Dendritic cell treated with granulocyte-macrophage colony-stimulating factor and Interleukin-4, amounts not matched to agents 40 ng/mL and 50 ng/mL, for 4 days (primary cell): ENCODE results near the gene ZNF32.

Experiments
- H3K27ac Mint-ChIP-seq: one replicate; pipeline ENCODE4 v1.8.0; 2022; ENCODE audit warnings: mild to moderate bottlenecking, mixed read lengths
- H3K27me3 Mint-ChIP-seq: one replicate; pipeline ENCODE4 v1.8.0; 2022; ENCODE audit warnings: mild to moderate bottlenecking, mixed read lengths
- H3K36me3 Mint-ChIP-seq: one replicate; pipeline ENCODE4 v1.8.0; 2022; ENCODE audit warnings: low read depth, mixed read lengths
- H3K4me1 Mint-ChIP-seq: one replicate; pipeline ENCODE4 v1.8.0; 2022; ENCODE audit warnings: low read depth, mixed read lengths
- H3K4me3 Mint-ChIP-seq: one replicate; pipeline ENCODE4 v1.8.0; 2022; ENCODE audit warnings: mild to moderate bottlenecking, moderate library complexity, mixed read lengths
- H3K9me3 Mint-ChIP-seq: one replicate; pipeline ENCODE4 v1.8.0; 2022; ENCODE audit warnings: mixed read lengths
- intact Hi-C: fragments of 100-400 bp; cut with micrococcal nuclease; formaldehyde crosslinking; loops from one replicate; pipeline ENCODE4 v1.15.0; 2022

The ZNF32 gene

GRCh38 chr10:43648398-43649184, at the start of gene ZNF32:
Gene ZNF32, minus strand, starts transcription at chr10:43648881. Its CDS starts 2,748 bp downstream, at chr10:43646133.
- Mint-ChIP-seq H3K9me3 (peaks cover 33% of the 10 kb centered on the region), H3K27ac (peak within 1 kb of the TSS; percentile 72), H3K4me3 (peak within 1 kb of the TSS; percentile 84), H3K27me3 (peaks cover 17% of the 10 kb centered on the region), H3K4me1 (peaks cover 8% of the 10 kb centered on the region), H3K36me3 (peaks cover 34% of the 10 kb centered on the region)
- intact Hi-C loops, result loop anchor here (2.0 kb wide), 2 partner anchors 42 to 1096 kb away; partner anchors contain the start of gene ZNF485

- Mint-ChIP-seq H3K36me3 (no peaks in the 10 kb centered on the region), H3K27me3 (peaks cover 4% of the 10 kb centered on the region), H3K4me3 (no peak overlapping the region), H3K27ac (no peak overlapping the region), H3K4me1 (no peaks in the 10 kb centered on the region), H3K9me3 (no peaks in the 10 kb centered on the region)
- intact Hi-C loops, result no loop called here
These were observed 49.5 kb upstream of the ZNF32 start for GRCh38 chr10:43698156-43698555.

GRCh38 chr10:43696909-43697483, 48.3 kb upstream of the ZNF32 start:
- H3K27ac Mint-ChIP-seq, result no peak overlapping the region
- intact Hi-C loops, result no loop called here
- H3K4me1 Mint-ChIP-seq, result no peaks in the 10 kb centered on the region
- H3K4me3 Mint-ChIP-seq, result no peak overlapping the region
- peaks cover 13% of the 10 kb centered on the region for H3K27me3 Mint-ChIP-seq
- no peaks in the 10 kb centered on the region for H3K36me3 Mint-ChIP-seq
- H3K9me3 Mint-ChIP-seq, result no peaks in the 10 kb centered on the region

GRCh38 chr10:43695730-43696129, 47.0 kb upstream of the ZNF32 start:
- Mint-ChIP-seq H3K4me3 (no peak overlapping the region), H3K9me3 (no peaks in the 10 kb centered on the region), H3K27me3 (peaks cover 25% of the 10 kb centered on the region), H3K36me3 (no peaks in the 10 kb centered on the region), H3K4me1 (no peaks in the 10 kb centered on the region), H3K27ac (no peak overlapping the region)
- intact Hi-C loops, result no loop called here

- Mint-ChIP-seq H3K4me3 (no peak overlapping the region), H3K27ac (no peak overlapping the region), H3K4me1 (peaks cover 3% of the 10 kb centered on the region), H3K9me3 (no peaks in the 10 kb centered on the region), H3K36me3 (no peaks in the 10 kb centered on the region), H3K27me3 (peaks cover 28% of the 10 kb centered on the region)
- intact Hi-C loops, result no loop called here
These were observed 46.6 kb upstream of the ZNF32 start for GRCh38 chr10:43695321-43695720.

- no peak overlapping the region for H3K4me3 Mint-ChIP-seq
- intact Hi-C loops, result loop anchor here (5.0 kb wide), 2 partner anchors 618 to 1168 kb away; no protein-coding TSS in a partner anchor
- no peak overlapping the region for H3K27ac Mint-ChIP-seq
- no peaks in the 10 kb centered on the region for H3K36me3 Mint-ChIP-seq
- H3K9me3 Mint-ChIP-seq, result no peaks in the 10 kb centered on the region
- peaks cover 11% of the 10 kb centered on the region for H3K4me1 Mint-ChIP-seq
- peaks cover 31% of the 10 kb centered on the region for H3K27me3 Mint-ChIP-seq
These were observed 45.8 kb upstream of the ZNF32 start for GRCh38 chr10:43694526-43694925.

GRCh38 chr10:43693602-43694001, 44.9 kb upstream of the ZNF32 start:
- H3K27me3 Mint-ChIP-seq, result peaks cover 39% of the 10 kb centered on the region
- peaks cover 20% of the 10 kb centered on the region for H3K4me1 Mint-ChIP-seq
- H3K27ac Mint-ChIP-seq, result no peak overlapping the region
- intact Hi-C loops, result loop anchor here (5.0 kb wide), 2 partner anchors 619 to 1169 kb away; no protein-coding TSS in a partner anchor
- no peak overlapping the region for H3K4me3 Mint-ChIP-seq
- no peaks in the 10 kb centered on the region for H3K36me3 Mint-ChIP-seq
- no peaks in the 10 kb centered on the region for H3K9me3 Mint-ChIP-seq

GRCh38 chr10:43692051-43692825, 43.6 kb upstream of the ZNF32 start:
- Mint-ChIP-seq H3K36me3 (no peaks in the 10 kb centered on the region), H3K9me3 (no peaks in the 10 kb centered on the region), H3K27me3 (peaks cover 50% of the 10 kb centered on the region), H3K27ac (no peak overlapping the region), H3K4me3 (no peak overlapping the region), H3K4me1 (peaks cover 22% of the 10 kb centered on the region)
- intact Hi-C loops, result loop anchor here (5.0 kb wide), 2 partner anchors 620 to 1170 kb away; no protein-coding TSS in a partner anchor

GRCh38 chr10:43691485-43691884, 42.8 kb upstream of the ZNF32 start:
- Mint-ChIP-seq H3K4me1 (peaks cover 22% of the 10 kb centered on the region), H3K36me3 (no peaks in the 10 kb centered on the region), H3K27me3 (peaks cover 52% of the 10 kb centered on the region), H3K9me3 (no peaks in the 10 kb centered on the region), H3K4me3 (no peak overlapping the region), H3K27ac (no peak overlapping the region)
- intact Hi-C loops, result loop anchor here (5.0 kb wide), 2 partner anchors 621 to 1171 kb away; no protein-coding TSS in a partner anchor

- H3K27ac Mint-ChIP-seq, result peak overlapping the region; percentile 85
- no peaks in the 10 kb centered on the region for H3K9me3 Mint-ChIP-seq
- peaks cover 22% of the 10 kb centered on the region for H3K4me1 Mint-ChIP-seq
- peaks cover 52% of the 10 kb centered on the region for H3K27me3 Mint-ChIP-seq
- peak overlapping the region; percentile 78 for H3K4me3 Mint-ChIP-seq
- no peaks in the 10 kb centered on the region for H3K36me3 Mint-ChIP-seq
- intact Hi-C loops, result loop anchor here (5.0 kb wide), 3 partner anchors 622 to 1172 kb away; no protein-coding TSS in a partner anchor
These were observed 41.5 kb upstream of the ZNF32 start for GRCh38 chr10:43689955-43690771.

GRCh38 chr10:43689618-43689954, 40.9 kb upstream of the ZNF32 start:
- Mint-ChIP-seq H3K9me3 (no peaks in the 10 kb centered on the region), H3K27ac (peak overlapping the region; percentile 85), H3K4me3 (peak overlapping the region; percentile 78), H3K4me1 (peaks cover 22% of the 10 kb centered on the region), H3K27me3 (peaks cover 52% of the 10 kb centered on the region), H3K36me3 (no peaks in the 10 kb centered on the region)
- intact Hi-C loops, result loop anchor here (5.0 kb wide), 1 partner anchor 693 kb away; no protein-coding TSS in a partner anchor

GRCh38 chr10:43689007-43689491, 40.4 kb upstream of the ZNF32 start:
- Mint-ChIP-seq H3K27me3 (peaks cover 52% of the 10 kb centered on the region), H3K9me3 (no peaks in the 10 kb centered on the region)

GRCh38 chr10:43688348-43688892, 39.7 kb upstream of the ZNF32 start:
- Mint-ChIP-seq H3K9me3 (no peaks in the 10 kb centered on the region), H3K4me1 (peaks cover 22% of the 10 kb centered on the region), H3K27ac (peak overlapping the region; percentile 85), H3K4me3 (peak overlapping the region; percentile 14), H3K27me3 (peaks cover 53% of the 10 kb centered on the region), H3K36me3 (no peaks in the 10 kb centered on the region)
- intact Hi-C loops, result loop anchor here (5.0 kb wide), 1 partner anchor 694 kb away; no protein-coding TSS in a partner anchor

More at GRCh38 chr10:43689007-43689491, 40.4 kb upstream of the ZNF32 start:
- peak overlapping the region; percentile 85 for H3K27ac Mint-ChIP-seq
- intact Hi-C loops, result loop anchor here (5.0 kb wide), 1 partner anchor 693 kb away; no protein-coding TSS in a partner anchor
- no peaks in the 10 kb centered on the region for H3K36me3 Mint-ChIP-seq
- H3K4me1 Mint-ChIP-seq, result peaks cover 22% of the 10 kb centered on the region
- peak overlapping the region; percentile 78 for H3K4me3 Mint-ChIP-seq
